Brain microvascular endothelial cell (primary cell): ENCODE results near the gene CUL9.

Experiments
- DNase-seq: peaks from one replicate; pipeline ENCODE4 v3.0.0-alpha.2; 2020
- H3K27ac ChIP-seq: fragments of 250-450 bp; sonication (Bioruptor Pico); 2 replicates; pipeline ENCODE4 v1.5.1; 2020; ENCODE audit warnings: mild to moderate bottlenecking, moderate library complexity
- H3K27me3 ChIP-seq: fragments of 250-450 bp; sonication (Bioruptor Pico); replicated peaks from 2 replicates; pipeline ENCODE4 v1.5.1; 2020; ENCODE audit warnings: mild to moderate bottlenecking
- H3K36me3 ChIP-seq: fragments of 250-450 bp; sonication (Bioruptor Pico); replicated peaks from 2 replicates; pipeline ENCODE4 v1.5.1; 2020; ENCODE audit warnings: mild to moderate bottlenecking
- H3K4me3 ChIP-seq: 2 replicates; pipeline ENCODE4 v1.5.1; 2011; ENCODE audit warnings: low read depth, mild to moderate bottlenecking, control low read depth, low read length, moderate library complexity
- in situ Hi-C: cut with HindIII; loops from 2 replicates; pipeline ENCODE4 v1.10.0; 2017; ENCODE audit warnings: low sequenced_read_pairs, low pct_ligation_motif_present
- TF ChIP-seq, protein P1 (sequence below): IDR thresholded peaks from 2 replicates; pipeline ENCODE4 v1.5.1; 2011; ENCODE audit warnings: low read depth, mild to moderate bottlenecking, moderate library complexity, low read length, control low read depth, inconsistent platforms; ENCODE audit errors: missing control alignments

Gene CUL9

DNA sequence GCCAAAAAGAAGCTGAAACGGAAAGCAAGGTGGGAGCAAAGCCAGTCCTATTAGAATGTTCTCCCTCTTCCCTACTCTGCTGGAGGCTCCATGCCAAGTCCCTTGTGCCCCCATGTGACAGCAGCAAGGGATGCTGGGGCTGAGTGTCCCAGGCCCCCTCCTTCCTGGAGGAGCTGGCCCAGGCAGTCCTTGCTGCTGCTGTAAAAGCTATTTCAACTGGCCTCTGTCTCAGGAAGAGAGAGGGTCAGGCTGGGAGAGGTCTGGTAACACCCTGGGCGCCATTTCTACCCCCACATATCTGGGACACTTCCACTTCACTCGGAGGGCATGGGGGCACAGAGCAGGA is 86.3 kb downstream of the CUL9 start:
- H3K4me3 ChIP-seq, result no peak overlapping the region
- no peak overlapping the region for H3K27ac ChIP-seq
- peaks cover 22% of the 10 kb centered on the region for H3K27me3 ChIP-seq
- no peaks in the 10 kb centered on the region for H3K36me3 ChIP-seq
- in situ Hi-C loops, result no loop called here
- TF ChIP-seq, protein P1, sequence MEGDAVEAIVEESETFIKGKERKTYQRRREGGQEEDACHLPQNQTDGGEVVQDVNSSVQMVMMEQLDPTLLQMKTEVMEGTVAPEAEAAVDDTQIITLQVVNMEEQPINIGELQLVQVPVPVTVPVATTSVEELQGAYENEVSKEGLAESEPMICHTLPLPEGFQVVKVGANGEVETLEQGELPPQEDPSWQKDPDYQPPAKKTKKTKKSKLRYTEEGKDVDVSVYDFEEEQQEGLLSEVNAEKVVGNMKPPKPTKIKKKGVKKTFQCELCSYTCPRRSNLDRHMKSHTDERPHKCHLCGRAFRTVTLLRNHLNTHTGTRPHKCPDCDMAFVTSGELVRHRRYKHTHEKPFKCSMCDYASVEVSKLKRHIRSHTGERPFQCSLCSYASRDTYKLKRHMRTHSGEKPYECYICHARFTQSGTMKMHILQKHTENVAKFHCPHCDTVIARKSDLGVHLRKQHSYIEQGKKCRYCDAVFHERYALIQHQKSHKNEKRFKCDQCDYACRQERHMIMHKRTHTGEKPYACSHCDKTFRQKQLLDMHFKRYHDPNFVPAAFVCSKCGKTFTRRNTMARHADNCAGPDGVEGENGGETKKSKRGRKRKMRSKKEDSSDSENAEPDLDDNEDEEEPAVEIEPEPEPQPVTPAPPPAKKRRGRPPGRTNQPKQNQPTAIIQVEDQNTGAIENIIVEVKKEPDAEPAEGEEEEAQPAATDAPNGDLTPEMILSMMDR, result no peak
- no peak for DNase-seq

DNA sequence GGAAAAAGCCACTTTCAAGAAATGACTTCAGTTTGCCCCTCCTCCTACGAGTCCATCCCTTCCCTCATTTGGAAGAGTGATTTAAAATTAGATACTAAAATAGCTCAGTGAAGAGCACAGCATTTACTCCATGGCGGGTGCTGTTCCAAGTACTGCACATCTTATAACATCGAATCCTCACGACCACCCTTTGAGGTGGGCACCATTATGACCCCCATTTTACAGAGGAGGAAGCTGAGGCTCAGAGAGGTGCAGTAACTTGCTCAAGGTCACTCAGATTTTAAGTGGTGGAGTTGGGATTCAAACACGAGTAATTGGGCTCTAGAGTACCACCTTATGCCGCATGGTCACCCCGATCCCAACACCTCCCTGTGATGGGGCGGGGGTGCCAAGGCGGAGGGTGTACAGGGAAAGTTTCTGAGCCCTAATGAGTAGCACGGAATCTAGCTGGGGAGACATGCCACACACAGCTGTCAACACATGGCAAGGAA is 86.8 kb downstream of the CUL9 start:
- H3K27ac ChIP-seq, result no peak overlapping the region
- peaks cover 26% of the 10 kb centered on the region for H3K27me3 ChIP-seq
- H3K4me3 ChIP-seq, result no peak overlapping the region
- TF ChIP-seq, protein P1, result no peak
- no peaks in the 10 kb centered on the region for H3K36me3 ChIP-seq
- in situ Hi-C loops, result no loop called here
- no peak for DNase-seq

DNA sequence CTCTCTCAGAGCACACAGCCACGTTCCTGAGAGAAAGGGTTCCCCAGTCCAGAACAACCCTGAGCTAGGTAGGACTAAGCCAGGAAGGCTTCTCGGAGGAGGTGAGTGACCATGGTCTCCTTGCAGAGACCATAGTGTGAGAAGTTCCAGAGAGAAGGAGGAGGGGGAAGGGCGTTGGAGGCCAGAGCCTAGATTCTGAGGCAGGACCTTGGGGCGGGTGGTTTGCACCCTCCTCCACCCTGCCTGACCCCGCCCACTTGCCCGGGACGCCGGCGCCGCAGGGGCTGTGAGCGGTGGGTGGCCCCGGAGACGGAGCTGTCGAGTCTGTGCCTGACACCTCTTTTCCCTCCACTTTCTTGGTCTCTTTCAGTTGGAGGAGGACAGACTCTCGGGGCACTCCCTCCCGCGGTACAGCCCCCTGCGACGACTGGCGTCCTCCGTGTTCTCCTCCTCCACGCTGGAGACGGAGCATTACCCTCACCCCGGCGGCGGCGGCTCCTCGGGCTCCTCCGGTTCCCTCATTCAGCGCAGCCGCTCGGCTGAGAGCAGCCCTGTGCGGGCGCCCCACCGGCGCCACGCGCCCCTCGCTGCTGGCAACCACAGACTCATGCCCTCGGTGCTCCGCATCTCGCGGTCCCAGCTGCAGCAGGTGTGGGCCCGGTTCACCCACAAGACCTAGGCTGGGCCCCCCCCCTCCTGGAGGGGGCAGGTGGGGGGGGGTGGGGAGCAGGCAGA is 87.4 kb downstream of the CUL9 start:
- Histone ChIP-seq H3K27ac (no peak overlapping the region), H3K4me3 (peak overlapping the region; percentile 34), H3K27me3 (peaks cover 32% of the 10 kb centered on the region), H3K36me3 (no peaks in the 10 kb centered on the region)
- DNase-seq, result no peak
- in situ Hi-C loops, result no loop called here
- TF ChIP-seq, protein P1, result no peak

- in situ Hi-C loops, result no loop called here
- TF ChIP-seq, protein P1, result no peak
- no peak for DNase-seq
- no peaks in the 10 kb centered on the region for H3K36me3 ChIP-seq
- no peak overlapping the region for H3K4me3 ChIP-seq
- H3K27me3 ChIP-seq, result peaks cover 49% of the 10 kb centered on the region
- H3K27ac ChIP-seq, result no peak overlapping the region
These were observed 89.3 kb downstream of the CUL9 start for GRCh38 chr6:43271103-43271815.

GRCh38 chr6:43271944-43272343 is 89.9 kb downstream of the CUL9 start:
- TF ChIP-seq, protein P1, result no peak
- Histone ChIP-seq H3K27me3 (peaks cover 56% of the 10 kb centered on the region), H3K36me3 (no peaks in the 10 kb centered on the region), H3K27ac (no peak overlapping the region), H3K4me3 (no peak overlapping the region)
- in situ Hi-C loops, result no loop called here
- no peak for DNase-seq
